22Rv1 (cell line): ENCODE results near the gene GEMIN7.

Source experiments
- ZFX ChIP-seq: fragments of 450-650 bp; IDR thresholded peaks from 2 replicates; pipeline ENCODE4 v1.6.1; 2017; ENCODE audit warnings: antibody characterized with exemption, borderline replicate concordance
- TF ChIP-seq, protein P1 (sequence below): fragments of 450-650 bp; IDR thresholded peaks from 2 replicates; pipeline ENCODE4 v1.5.1; 2017; ENCODE audit warnings: mild to moderate bottlenecking

DNA sequence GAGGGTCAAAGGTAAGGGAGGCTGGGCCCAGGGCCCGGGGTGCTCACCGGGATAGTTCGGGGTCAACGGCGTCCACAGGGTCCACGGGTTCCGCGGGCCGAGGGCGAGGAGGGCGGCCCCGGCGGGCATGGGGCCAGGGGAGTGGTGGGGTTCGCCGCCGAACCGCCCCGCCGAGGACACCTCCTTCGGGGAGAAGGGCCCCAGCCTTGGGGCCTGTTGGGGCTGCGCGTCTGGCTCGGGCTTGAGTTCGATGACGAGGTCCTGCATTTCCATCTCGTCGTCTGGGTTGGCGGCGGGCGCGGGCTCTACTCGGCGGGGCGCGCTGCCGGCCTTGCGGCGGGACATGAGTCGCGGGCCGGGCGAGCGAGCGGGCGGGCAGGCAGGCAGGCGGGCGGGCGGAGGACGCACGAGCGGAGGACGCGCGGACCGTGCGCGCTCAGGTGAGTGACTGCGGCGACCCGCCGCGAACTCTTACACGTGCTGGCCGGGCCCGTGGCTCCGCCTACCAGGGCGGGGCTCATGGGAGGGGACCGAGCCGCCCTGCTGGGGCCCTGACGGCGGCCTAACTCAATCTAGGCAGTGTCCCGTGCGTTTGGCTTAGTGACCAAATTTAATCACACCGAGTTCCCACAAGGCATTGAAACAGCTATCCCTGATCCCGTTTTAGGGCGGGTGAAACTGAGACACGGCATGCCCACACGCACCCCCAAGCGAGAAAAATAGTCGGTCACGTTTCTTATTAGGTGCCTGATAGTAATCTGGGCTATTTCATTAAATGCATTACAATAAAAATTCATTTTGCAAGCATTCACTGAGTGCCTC, 2.8 kb upstream of the GEMIN7 start, which contains the start of gene ZNF296:
- TF ChIP-seq, protein P1, sequence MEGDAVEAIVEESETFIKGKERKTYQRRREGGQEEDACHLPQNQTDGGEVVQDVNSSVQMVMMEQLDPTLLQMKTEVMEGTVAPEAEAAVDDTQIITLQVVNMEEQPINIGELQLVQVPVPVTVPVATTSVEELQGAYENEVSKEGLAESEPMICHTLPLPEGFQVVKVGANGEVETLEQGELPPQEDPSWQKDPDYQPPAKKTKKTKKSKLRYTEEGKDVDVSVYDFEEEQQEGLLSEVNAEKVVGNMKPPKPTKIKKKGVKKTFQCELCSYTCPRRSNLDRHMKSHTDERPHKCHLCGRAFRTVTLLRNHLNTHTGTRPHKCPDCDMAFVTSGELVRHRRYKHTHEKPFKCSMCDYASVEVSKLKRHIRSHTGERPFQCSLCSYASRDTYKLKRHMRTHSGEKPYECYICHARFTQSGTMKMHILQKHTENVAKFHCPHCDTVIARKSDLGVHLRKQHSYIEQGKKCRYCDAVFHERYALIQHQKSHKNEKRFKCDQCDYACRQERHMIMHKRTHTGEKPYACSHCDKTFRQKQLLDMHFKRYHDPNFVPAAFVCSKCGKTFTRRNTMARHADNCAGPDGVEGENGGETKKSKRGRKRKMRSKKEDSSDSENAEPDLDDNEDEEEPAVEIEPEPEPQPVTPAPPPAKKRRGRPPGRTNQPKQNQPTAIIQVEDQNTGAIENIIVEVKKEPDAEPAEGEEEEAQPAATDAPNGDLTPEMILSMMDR, result no peak
- TF ChIP-seq ZFX, result no peak
